Measurements from ENCODE around the gene SNTA1.
"Not testable (repeated sequence)": the region's sequence is repeated elsewhere in the genome, so short reads cannot be mapped to it uniquely, and the experiment has no call there.

SNTA1 gene

DNA sequence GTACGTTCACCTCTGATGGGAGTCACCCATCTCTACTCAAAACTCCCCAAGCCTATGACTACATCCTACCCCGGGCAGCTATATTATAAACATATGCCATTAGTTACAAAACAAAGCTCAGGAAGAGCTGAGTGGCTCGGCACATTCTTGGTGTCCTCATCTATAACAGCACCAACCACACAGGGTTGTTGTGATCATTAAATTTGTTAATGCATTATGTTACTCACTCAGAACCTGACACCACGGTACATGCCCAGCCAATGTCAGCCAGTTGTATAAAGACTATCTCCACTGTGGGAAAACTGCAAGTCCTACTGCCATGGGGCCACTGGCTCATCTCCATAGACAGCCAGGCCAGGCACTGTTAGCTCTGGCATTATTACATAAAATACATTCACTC is 50.0 kb downstream of the SNTA1 start:
- no peak for DNase-seq (ENCODE audit: low spot score)

DNA sequence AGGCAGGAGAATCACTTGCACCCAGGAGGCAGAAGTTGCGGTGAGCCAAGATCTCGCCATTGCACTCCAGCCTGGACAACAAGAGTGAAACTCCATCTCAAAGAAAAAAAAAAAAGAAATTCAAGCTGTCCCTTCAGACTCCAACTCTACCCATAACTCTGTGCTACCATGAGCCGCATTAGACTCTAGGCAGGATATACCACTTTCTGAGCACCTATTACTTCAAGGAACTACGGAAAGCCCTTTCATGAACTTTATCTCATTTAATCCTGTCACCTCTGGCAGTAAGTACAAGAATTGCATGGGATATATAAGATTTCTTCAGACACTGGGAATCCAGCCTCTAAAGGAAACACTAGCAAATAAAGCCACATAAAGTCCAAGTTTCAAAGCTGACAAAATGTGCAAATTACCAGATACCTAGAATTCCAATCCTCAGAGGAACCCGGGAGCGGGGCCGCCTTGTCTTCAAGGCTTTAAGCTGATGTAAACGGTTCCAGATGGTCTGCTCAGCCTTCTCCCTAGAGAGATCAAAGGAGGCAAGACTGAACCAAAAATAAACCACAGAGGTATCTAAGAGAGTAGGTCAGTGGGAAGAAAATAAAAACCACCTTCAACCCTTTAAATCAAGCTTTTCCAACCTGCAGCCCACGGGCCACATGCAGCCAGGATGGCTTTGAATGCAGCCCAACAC is 51.7 kb downstream of the SNTA1 start:
- no peak for DNase-seq (ENCODE audit: low spot score)

DNA sequence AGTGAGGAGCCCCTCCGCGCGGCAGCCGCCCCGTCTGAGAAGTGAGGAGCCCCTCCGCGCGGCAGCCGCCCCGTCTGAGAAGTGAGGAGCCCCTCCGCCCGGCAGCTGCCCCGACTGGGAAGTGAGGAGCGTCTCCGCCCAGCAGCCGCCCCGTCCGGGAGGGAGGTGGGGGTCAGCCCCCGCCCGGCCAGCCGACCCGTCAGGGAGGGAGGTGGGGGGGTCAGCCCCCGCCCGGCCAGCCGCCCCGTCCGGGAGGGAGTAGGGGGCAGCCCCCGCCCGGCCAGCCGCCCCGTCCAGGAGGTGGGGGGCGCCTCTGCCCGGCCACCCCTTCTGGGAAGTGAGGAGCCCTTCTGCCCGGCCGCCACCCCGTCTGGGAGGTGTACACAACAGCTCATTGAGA is 54.2 kb downstream of the SNTA1 start:
- not testable (repeated sequence) for DNase-seq (ENCODE audit: low spot score)

DNA sequence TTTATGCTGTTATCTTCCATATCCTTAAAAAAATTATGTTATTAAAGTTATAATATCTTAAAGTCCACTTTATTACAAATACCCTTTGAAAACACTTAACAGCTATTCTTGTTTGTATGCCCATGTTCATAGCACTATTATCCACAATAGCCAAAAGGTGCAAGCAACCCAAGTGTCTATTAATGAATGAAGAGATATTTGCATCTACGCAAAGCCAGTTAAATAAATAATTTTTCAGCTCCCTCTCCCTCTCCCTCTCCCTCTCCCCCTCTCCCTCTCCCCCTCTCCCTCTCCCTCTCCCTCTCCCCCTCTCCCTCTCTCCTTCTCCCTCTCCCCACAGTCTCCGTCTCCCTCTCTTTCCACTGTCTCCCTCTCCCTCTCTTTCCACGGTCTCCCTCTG is 55.3 kb downstream of the SNTA1 start:
- no peak for DNase-seq (ENCODE audit: low spot score)

DNA sequence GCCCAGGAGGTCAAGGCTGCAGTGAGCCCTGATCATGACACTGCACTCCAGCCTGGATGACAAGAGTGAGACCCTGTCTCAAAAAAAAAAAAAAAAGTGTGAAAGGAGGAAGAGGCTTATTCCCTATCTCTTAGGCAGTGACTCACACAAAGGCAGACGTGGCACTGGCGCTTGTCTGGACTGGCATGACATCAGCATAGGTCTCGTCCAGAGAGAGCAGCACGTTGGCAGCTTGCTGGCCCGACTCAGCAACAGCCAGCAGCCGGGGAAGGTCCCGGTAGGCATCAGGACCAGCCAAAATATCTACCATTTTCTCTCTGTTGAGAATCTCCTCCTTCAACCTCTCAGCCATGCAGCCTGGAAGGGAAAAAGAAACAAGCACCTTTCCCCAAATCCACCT is 56.4 kb downstream of the SNTA1 start:
- DNase-seq (ENCODE audit: low spot score) = no peak

DNA sequence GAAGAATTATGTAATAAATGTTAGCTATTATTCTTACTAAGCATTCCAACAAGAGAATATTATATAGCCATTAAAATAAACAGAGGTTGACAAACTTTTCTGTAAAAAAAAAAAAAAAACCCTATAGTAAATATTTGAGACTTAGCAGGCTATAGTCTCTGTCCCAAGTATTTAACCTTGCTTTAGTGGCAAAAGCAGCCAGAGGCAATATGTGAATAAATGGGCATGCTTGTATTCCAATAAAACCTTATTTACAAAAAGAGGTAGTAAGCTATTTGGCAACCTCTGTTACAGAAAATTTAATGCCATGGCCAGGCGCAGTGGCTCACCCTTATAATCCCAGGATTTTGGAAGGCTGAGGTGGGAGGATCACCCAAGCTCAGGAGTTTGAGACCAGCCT is 56.9 kb downstream of the SNTA1 start:
- DNase-seq (ENCODE audit: low spot score) = no peak

DNA sequence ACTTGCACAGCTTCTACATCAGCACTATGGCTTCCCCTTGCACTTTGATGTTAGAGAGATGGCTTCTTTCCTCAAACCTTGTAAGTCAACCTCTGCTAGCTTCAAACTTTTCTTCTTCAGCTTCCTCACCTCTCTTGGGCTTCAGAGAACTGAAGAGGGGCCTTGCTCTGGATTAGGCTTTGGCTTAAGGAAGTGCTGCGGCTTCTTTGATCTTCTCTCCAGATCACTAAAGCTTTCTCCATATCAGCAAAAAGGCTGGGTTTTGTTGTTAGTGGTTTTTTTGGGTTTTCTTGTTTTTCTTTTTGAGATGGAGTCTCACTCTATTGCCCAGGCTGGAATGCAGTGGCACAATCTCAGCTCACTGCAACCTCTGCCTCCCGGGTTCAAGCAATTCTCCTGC is 66.2 kb downstream of the SNTA1 start:
- no peak for DNase-seq (ENCODE audit: low spot score)

DNA sequence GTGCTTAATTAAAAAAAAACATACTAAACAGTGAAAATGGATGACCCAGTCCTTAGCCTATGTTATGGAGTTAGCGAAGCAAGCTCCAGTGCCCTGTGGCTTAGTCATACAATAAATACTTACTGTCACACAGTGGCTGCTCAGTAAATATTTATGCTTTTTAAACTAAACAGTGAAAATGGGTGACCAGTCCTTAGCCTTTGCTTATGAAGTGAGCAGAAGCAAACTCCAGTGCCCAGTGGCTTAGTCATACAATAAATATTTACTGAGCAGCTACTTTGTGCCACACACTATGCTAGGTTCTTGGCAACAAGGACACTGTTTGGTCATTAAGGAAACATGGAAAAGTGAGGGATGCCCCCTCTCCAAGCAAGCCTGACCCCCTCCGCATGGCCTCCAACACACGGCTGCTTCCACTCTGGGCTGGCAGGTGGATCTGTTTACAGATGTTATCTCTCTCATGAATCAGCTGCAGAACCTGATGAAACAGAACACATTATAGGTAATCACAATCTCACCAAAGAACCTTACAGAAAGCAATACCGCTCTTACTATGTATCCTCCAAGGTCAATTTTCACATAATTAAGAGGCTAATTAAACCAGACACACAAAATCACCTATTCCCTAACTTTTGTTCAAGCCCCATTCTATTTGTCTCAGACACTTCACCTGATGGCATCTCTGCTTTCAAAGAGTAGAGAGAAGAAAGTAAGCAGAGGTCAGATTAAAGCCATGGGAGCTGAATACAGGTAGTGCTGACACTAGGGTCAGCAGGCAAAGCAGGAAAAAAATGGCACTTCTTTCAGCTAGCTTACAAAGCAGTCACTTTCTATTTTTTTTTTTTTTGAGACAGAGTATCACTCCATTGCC is 69.6 kb downstream of the SNTA1 start:
- DNase-seq (ENCODE audit: low spot score) = no peak

DNA sequence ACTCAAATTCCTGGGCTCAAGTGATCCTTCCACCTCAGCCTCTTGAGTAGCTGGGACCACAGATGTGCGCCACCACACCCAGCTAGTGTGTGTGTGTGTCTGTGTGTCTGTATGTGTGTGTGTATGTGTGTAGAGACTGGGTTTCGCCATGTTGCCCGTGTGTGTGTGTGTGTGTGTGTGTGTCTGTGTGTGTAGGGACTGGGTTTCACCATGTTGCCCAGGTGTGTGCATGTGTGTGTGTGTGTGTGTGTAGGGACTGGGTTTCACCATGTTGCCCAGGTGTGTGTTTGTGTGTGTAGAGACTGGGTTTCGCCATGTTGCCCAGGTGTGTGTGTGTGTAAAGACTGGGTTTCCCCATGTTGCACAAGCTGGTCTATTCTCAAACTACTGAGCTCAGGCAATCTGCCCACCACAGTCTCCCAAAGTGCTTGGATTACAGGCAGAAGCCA is 70.5 kb downstream of the SNTA1 start:
- DNase-seq (ENCODE audit: low spot score) = no peak

DNA sequence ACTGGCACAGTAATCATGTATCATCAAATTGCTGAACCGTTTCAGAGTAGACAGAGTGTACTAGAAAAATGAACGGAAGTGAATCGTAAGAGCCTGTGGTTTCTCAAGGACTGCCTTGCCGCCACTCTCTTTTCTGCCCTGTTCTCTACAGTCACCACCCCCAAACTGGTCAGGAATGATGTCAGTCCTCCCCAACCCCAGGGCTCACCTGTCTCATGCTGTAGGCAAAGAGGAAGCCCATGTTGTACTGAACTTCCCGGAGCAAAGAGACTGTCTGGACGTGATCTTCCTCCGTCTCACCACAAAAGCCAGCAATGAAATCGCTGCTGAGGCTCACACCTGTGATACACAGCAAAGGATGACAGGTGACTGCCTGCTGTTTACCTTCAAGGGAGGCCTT is 73.3 kb downstream of the SNTA1 start:
- DNase-seq (ENCODE audit: low spot score) = no peak

DNA sequence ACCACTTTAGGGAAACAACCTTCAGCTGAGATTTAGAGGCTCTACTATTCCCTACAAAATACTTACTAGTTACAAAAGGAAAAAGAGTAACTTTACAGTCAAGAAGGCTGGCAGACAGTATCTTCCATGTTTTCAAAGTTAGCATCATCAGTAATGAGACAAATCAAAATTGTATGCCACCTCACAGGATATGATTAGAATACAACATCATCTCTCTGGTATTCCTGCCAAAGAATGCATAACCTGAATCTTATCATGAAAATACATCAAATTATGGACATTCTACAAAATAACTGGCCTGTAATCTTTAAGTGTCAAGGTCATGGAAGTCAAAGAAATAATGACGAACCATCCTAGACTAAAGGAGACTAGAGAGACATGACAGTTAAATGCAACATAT is 80.7 kb downstream of the SNTA1 start:
- no peak for DNase-seq (ENCODE audit: low spot score)

DNA sequence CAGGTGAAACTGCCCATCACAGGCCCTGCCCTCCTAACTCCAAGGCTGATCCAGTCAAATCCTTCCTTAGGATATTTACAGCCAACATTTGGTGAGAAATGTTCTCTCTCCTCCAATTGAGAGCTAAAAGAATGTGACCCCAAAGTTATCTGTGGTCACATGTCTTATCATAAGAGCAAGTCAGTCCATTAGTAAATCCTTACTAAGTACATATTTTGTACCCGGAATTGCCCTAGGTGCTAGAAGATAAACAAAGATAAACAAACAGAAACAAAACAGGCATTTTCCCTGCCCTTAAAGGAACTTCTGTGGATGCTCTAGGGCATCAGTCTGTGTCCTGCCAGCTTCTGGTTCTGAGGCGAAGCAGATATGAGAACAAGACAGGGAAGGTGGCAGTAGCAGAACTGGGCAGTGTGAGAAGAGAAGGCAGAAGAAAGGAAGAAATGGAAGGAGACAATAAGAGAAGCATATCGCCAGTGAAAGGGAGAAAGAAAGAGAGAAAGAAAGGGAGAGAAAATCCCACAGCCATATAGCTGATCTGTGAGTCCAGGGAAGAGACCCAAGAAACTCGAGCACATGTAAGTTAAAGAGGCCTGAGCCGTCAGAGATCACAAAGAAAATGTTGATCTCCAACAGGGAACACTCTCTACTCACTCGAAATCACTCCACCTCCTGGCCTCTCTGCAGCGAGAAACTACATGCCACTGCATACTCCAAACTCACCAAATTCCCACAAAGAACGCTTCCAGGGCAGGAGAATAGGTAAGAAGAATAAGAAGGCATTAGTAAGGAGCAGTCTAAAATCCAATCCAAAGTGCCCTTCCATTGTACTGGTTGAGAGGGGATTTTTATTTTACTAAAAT is 83.9 kb downstream of the SNTA1 start:
- DNase-seq (ENCODE audit: low spot score) = no peak

Data from iPS-NIHi11 (cell line).